GM13976 (cell line): ENCODE data around the gene COL13A1.

Source experiments
- DNase-seq: peaks from one replicate; pipeline ENCODE4 v3.0.0; 2012; ENCODE audit warnings: low spot score
- in situ Hi-C: fragments of 300-500 bp; cut with MboI; formaldehyde crosslinking; loops from one replicate; pipeline ENCODE4 v1.12.0; 2022; ENCODE audit warnings: low sequenced_read_pairs, mixed read lengths, inconsistent platforms; ENCODE audit not compliant: unreplicated experiment
- TF ChIP-seq, protein P1 (sequence below): IDR thresholded peaks from 2 replicates; pipeline ENCODE4 v1.5.1; 2012; ENCODE audit warnings: borderline replicate concordance, mild to moderate bottlenecking; ENCODE audit not compliant: insufficient read depth; ENCODE audit errors: extremely low read depth, missing control alignments, control extremely low read depth

COL13A1 gene

DNA sequence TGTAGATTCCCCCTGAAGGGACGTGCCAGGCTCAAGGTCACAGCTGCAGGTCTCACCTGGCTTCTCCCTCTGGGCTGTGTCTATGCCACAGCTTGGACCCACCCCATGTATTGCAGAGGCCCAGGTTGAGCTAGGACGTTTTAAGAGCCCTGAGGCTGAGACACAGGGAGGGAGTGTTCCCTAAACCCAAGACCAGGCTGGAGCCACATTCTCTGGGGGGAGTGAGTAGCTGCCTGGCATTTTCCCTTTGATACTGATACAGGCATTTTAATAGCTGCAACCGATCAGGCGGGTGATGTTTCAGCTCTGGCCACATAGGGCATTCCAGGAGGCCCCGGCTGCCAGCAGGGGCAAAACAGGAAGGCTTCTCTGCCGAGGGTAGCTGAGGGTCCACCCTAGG is 13.4 kb downstream of the COL13A1 start:
- in situ Hi-C loops, result no loop called here
- TF ChIP-seq, protein P1, sequence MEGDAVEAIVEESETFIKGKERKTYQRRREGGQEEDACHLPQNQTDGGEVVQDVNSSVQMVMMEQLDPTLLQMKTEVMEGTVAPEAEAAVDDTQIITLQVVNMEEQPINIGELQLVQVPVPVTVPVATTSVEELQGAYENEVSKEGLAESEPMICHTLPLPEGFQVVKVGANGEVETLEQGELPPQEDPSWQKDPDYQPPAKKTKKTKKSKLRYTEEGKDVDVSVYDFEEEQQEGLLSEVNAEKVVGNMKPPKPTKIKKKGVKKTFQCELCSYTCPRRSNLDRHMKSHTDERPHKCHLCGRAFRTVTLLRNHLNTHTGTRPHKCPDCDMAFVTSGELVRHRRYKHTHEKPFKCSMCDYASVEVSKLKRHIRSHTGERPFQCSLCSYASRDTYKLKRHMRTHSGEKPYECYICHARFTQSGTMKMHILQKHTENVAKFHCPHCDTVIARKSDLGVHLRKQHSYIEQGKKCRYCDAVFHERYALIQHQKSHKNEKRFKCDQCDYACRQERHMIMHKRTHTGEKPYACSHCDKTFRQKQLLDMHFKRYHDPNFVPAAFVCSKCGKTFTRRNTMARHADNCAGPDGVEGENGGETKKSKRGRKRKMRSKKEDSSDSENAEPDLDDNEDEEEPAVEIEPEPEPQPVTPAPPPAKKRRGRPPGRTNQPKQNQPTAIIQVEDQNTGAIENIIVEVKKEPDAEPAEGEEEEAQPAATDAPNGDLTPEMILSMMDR, result no peak
- no peak for DNase-seq

DNA sequence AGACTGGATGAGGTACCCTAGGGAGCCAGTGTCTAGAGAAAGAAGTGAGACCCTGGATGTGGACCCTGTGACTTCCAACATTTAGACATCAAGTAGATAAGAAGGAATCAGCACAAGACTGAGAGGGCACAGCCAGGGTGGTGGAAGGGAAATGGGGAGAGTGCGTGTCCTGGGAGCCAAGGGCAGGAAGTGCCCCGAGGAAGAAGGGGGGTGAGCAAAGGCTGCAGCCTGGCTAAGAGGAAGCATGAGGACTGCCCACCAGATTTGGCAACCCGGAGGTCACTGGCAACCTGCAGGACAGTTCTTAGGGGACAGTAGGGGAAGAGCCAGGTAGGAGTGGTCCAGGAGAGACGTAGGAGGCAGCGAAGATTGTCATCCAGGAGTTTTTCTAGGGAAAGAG is 14.8 kb downstream of the COL13A1 start:
- DNase-seq, result no peak

DNA sequence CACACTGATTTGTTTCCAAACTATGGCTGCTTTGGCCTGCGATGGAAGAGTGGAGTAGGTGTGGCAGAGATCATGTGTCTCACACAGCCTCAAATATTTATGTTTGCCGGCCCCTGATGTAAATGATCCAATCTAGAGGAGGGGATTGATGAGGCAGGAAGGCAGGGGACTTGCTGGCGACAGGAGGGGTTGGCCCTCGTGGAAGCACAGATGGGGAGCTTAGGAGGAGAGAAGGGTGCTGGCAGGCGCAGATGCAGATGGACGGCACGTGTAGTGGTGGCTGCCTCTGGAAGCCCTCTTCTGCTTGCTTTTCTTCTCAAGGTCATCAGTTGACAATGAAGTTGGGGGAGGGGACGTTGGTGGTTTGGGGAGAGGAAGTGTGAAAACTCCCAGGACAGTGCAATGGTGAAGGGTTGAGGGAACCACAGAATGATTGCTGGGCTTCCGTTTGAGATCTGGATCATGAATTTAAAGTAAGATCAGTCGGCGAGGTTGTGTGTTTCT is 15.4 kb downstream of the COL13A1 start:
- in situ Hi-C loops, result no loop called here
- TF ChIP-seq, protein P1, result no peak
- no peak for DNase-seq

More for the DNA sequence above, 14.8 kb downstream of the COL13A1 start:
- TF ChIP-seq, protein P1, result no peak
- in situ Hi-C loops, result no loop called here

DNA sequence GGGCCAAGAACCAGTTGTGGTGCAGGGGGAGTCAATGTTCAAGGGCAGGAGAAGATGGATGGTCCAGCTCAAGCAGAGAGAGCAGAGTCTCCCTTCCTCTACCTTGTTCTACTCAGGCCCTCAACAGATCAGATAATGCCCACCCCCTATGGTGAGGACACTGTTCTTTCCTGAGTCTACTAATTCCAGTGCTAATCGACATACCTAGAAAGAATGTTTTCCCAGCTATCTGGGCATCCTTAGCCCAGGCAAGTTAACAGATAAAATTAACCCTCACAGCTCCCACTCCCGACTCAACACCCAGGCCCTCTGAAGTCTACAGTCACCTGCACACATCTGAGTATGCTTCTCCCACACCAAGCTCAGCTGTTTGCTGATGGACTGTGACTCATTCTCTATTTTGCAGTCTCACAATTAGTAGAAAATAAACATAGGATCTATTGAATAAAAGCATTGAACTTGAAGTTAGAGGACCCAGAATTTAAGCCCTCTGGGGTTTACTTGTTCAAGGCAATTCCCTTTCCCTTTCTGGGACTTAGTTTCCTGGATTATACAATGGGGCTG is 17.1 kb downstream of the COL13A1 start:
- no peak for DNase-seq
- TF ChIP-seq, protein P1, result no peak
- in situ Hi-C loops, result no loop called here

DNA sequence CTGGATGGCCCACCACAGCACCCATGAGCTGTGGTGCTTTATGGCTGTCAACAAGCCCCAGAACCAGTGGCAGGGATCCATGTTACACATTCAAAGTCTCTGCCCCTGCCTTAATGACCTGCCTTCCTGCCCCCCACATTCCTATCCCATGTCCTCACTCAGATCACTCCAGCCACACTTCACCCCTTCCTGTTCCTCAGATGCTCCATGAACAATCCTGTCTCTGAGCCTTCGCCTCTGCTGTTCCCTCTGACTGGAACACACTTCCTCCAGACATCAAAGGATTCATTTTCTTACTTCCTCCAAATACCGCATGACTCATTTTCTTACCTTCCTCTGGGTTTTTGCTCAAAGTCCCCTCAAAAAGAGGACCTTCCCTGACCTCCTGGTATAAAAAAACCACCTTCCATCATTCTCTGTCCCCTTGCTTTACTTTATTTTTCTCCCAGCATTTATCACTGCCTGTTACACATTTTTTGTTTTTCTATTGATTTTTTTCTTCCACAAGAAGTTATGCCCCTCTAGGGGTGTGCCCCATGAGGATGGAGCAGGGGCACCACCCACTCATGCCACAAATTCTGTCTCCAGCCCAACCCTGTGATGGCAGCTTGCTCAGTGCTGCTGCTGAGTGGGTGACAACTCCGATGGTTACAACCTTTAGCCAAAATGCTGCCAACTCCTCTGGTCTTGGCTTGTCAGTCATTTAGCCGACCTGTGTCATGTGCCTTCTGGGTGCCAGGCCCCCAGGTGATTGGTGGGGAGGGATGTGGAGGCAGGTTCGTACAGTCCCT is 18.2 kb downstream of the COL13A1 start:
- no peak for DNase-seq
- in situ Hi-C loops, result no loop called here

DNA sequence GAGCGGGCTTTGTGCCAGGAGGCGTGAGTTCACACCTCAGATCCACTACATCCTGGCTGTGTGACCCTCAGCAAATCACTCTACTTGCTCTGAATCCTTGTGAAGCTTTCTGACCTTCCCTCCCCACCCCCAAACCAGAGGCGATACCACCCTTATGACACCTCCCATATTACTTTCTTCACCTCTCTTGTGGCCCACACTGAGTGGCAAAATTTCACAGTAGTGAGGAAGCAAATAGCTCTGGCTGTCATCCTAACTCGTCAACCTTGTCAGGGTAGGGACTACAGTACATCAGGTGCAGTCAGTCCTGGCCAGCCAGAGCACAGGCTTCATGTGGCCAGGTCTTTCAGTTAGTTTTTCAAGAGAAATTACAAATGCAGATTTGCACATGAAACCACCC is 19.1 kb downstream of the COL13A1 start:
- no peak for DNase-seq
- in situ Hi-C loops, result no loop called here
- TF ChIP-seq, protein P1, result no peak

More for the DNA sequence above, 18.2 kb downstream of the COL13A1 start:
- TF ChIP-seq, protein P1, result no peak

DNA sequence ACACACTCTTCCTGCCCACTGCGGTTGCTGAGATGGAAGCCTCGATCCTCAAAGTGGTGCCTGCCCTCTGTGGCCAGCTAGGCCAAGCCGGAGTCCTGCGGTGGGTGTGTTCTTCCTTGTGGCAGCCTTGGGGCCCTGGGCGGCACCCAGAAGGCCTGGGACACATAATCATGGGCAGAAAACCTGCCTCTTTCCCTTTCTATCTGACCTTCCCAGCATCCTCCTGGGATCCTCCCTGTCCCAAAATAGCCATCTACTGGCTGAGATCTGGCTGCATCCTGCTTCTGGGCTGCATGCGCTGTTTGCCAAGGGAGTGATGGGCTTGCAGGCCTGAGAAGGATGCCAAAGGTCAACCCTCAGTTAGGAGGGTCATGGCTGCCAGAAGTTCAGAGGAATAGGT is 23.9 kb downstream of the COL13A1 start:
- in situ Hi-C loops, result no loop called here
- no peak for DNase-seq
- TF ChIP-seq, protein P1, result no peak
